HG03342 (cell line): ENCODE data around the gene PPAT.
"Not testable (repeated sequence)": the region's sequence is repeated elsewhere in the genome, so short reads cannot be mapped to it uniquely, and the experiment has no call there.

Source experiments
- ATAC-seq: cut with Tn5 transposase; IDR thresholded peaks from one replicate; pipeline ENCODE4 v1.9.1; 2021; ENCODE audit warnings: mild to moderate bottlenecking, moderate library complexity; ENCODE audit not compliant: unreplicated experiment

PPAT gene

GRCh38 chr4:56387023-56388001, 48.1 kb downstream of the PPAT start, which contains the start of gene AASDH:
Gene AASDH (minus strand): TSS chr4:56387491. CDS start chr4:56384299, 3,192 bp downstream.
- ATAC-seq = peak; percentile 93

GRCh38 chr4:56386091-56386490, 49.3 kb downstream of the PPAT start:
- no peak for ATAC-seq

GRCh38 chr4:56375458-56375857, 60.0 kb downstream of the PPAT start:
- ATAC-seq = no peak

- no peak for ATAC-seq
Observed at GRCh38 chr4:56374956-56375355, 60.5 kb downstream of the PPAT start.

- ATAC-seq = no peak
Observed at GRCh38 chr4:56372774-56373173, 62.6 kb downstream of the PPAT start.

GRCh38 chr4:56371426-56372220, 63.8 kb downstream of the PPAT start:
- no peak for ATAC-seq

- ATAC-seq = no peak
Observed at GRCh38 chr4:56370377-56370776, 65.0 kb downstream of the PPAT start.

- not testable (repeated sequence) for ATAC-seq
Observed at GRCh38 chr4:56362981-56363380, 72.4 kb downstream of the PPAT start.

- ATAC-seq = no peak
Observed at GRCh38 chr4:56360071-56360470, 75.3 kb downstream of the PPAT start.

GRCh38 chr4:56356650-56357049, 78.8 kb downstream of the PPAT start:
- no peak for ATAC-seq

GRCh38 chr4:56348576-56348975, 86.8 kb downstream of the PPAT start:
- ATAC-seq = no peak

- no peak for ATAC-seq
Observed at GRCh38 chr4:56345458-56345857, 90.0 kb downstream of the PPAT start.
